HTR-8/SVneo (cell line): ENCODE data around the gene PUS3.
A peak's percentile ranks its signal among the peaks of the same experiment; 100 is the strongest.
"Not testable (repeated sequence)": the region's sequence is repeated elsewhere in the genome, so short reads cannot be mapped to it uniquely, and the experiment has no call there.

Experiments used
- DNase-seq: peaks from one replicate; pipeline ENCODE4 v3.0.0; 2011; ENCODE audit warnings: low spot score, mixed read lengths; ENCODE audit not compliant: insufficient read length
- FAIRE-seq: peaks from 2 replicates; lab custom pipeline; 2011; peaks lifted over from hg19 to GRCh38; lab: Jason Lieb, UNC

The PUS3 gene

GRCh38 chr11:125874556-125875124 lies 28.4 kb downstream of the PUS3 start:
- DNase-seq: peak; percentile 41
- FAIRE-seq: peak; percentile 23

GRCh38 chr11:125873881-125874555 lies 29.0 kb downstream of the PUS3 start:
- FAIRE-seq (no peak), DNase-seq (no peak)

- FAIRE-seq (no peak), DNase-seq (no peak)
These were observed 30.9 kb downstream of the PUS3 start for GRCh38 chr11:125872138-125872491.

GRCh38 chr11:125871391-125872137 lies 31.4 kb downstream of the PUS3 start:
- DNase-seq (peak; percentile 22), FAIRE-seq (no peak)

GRCh38 chr11:125869521-125869920 lies 33.5 kb downstream of the PUS3 start:
- no peak for DNase-seq
- no peak for FAIRE-seq

- FAIRE-seq, DNase-seq: not testable (repeated sequence)
These were observed 37.7 kb downstream of the PUS3 start for GRCh38 chr11:125865354-125865753.

GRCh38 chr11:125862786-125863185 lies 40.2 kb downstream of the PUS3 start:
- FAIRE-seq, DNase-seq: not testable (repeated sequence)

GRCh38 chr11:125857670-125858069 lies 45.3 kb downstream of the PUS3 start:
- not testable (repeated sequence) for DNase-seq, FAIRE-seq

GRCh38 chr11:125846188-125846587 lies 56.8 kb downstream of the PUS3 start:
- FAIRE-seq: no peak
- DNase-seq: no peak
